Measurements from ENCODE around the gene RBMS1.

DNA sequence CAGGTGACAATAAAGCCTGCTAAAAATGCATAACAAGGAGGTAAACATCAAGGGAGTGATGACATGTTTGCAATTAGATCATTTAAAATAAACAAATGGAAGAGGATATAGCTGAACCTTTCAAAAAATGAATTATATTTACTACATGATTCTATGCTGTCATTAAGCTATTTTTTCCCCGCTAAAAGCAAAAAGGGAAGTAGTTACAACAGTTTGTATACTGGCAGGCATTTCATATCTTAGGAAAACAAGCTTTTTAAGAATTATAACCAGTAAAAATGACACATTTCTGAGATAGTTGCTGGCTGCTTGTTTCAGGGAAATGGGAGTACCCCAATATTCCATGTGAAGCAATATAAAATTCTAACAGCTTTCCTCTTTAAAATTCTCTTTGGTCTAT lies 204.5 kb downstream of the RBMS1 start:
- TF ChIP-seq, protein P1, sequence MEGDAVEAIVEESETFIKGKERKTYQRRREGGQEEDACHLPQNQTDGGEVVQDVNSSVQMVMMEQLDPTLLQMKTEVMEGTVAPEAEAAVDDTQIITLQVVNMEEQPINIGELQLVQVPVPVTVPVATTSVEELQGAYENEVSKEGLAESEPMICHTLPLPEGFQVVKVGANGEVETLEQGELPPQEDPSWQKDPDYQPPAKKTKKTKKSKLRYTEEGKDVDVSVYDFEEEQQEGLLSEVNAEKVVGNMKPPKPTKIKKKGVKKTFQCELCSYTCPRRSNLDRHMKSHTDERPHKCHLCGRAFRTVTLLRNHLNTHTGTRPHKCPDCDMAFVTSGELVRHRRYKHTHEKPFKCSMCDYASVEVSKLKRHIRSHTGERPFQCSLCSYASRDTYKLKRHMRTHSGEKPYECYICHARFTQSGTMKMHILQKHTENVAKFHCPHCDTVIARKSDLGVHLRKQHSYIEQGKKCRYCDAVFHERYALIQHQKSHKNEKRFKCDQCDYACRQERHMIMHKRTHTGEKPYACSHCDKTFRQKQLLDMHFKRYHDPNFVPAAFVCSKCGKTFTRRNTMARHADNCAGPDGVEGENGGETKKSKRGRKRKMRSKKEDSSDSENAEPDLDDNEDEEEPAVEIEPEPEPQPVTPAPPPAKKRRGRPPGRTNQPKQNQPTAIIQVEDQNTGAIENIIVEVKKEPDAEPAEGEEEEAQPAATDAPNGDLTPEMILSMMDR (IDR thresholded peaks at IDR 0.05) = no peak
- TF ChIP-seq EP300 (IDR thresholded peaks at IDR 0.05) (no peak), POLR2A (IDR thresholded peaks at IDR 0.05) (no peak)

All from tibial nerve (tissue), 4 donors.